HL-60 (cell line): ENCODE measurements around the gene NF1.
A peak's percentile ranks its signal among the peaks of the same experiment; 100 is the strongest.

Experiments
- DNase-seq, 2 experiments: peaks; one replicate each; pipeline ENCODE4 v3.0.0-alpha.2; 2010 to 2020; ENCODE audit warnings: low read depth in 1 of 2, low spot score in 1 of 2
- H3K27ac ChIP-seq: fragments of 250-450 bp; sonication (Bioruptor Pico); replicated peaks from 2 replicates; pipeline ENCODE4 v1.5.1; 2020; ENCODE audit warnings: mild to moderate bottlenecking, moderate library complexity
- H3K27me3 ChIP-seq: fragments of 250-450 bp; sonication (Bioruptor Pico); 2 replicates; pipeline ENCODE4 v1.5.1; 2021; ENCODE audit warnings: mild to moderate bottlenecking, moderate library complexity; ENCODE audit not compliant: insufficient read depth, poor library complexity, severe bottlenecking
- H3K4me3 ChIP-seq: replicated peaks from 2 replicates; pipeline ENCODE4 v1.5.1; 2011; ENCODE audit warnings: mild to moderate bottlenecking, control low read depth, low read length; ENCODE audit not compliant: insufficient read depth
- GABPA ChIP-seq: IDR thresholded peaks from 2 replicates; pipeline ENCODE4 v1.6.1; 2012; ENCODE audit warnings: low read depth
- POLR2AphosphoS5 ChIP-seq: IDR thresholded peaks from 2 replicates; pipeline ENCODE4 v1.6.1; 2012; ENCODE audit warnings: low read depth
- SPI1 ChIP-seq: IDR thresholded peaks from 2 replicates; pipeline ENCODE4 v1.6.1; 2012; ENCODE audit warnings: low read depth, mild to moderate bottlenecking, borderline replicate concordance
- TF ChIP-seq, protein P1 (sequence below): IDR thresholded peaks from 2 replicates; pipeline ENCODE4 v1.6.1; 2012; ENCODE audit warnings: low read depth; ENCODE audit not compliant: insufficient replicate concordance
- TF ChIP-seq, protein P2 (sequence below): IDR thresholded peaks from one replicate; pipeline ENCODE4 v1.5.1; 2011; ENCODE audit warnings: low read length, control low read depth, inconsistent platforms; ENCODE audit not compliant: insufficient read depth

The NF1 gene

DNA sequence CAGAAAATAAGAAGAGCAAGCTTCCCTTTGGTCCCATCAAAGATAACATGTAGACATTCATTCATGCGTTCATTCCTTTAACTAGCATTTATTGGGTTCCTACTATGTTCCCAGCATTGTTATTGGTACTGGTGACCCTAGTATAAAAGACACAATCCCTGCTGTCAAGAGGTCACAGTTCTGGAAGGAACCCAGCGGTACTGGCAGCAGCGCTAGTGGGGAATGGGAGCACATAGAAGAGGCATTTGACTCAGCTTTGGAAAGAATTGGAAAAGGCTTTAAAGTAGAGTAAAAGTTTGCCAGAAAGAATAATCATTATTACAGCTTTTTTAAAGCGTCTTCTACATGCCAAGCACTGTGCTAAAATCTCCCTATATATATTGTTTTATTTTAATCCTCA, 41.7 kb upstream of the NF1 start:
- no peak for DNase-seq
- Histone ChIP-seq H3K27ac (no peak overlapping the region), H3K4me3 (no peak overlapping the region), H3K27me3 (no peaks in the 10 kb centered on the region)
- TF ChIP-seq POLR2AphosphoS5 (no peak), GABPA (no peak), SPI1 (no peak)
- TF ChIP-seq, protein P1, sequence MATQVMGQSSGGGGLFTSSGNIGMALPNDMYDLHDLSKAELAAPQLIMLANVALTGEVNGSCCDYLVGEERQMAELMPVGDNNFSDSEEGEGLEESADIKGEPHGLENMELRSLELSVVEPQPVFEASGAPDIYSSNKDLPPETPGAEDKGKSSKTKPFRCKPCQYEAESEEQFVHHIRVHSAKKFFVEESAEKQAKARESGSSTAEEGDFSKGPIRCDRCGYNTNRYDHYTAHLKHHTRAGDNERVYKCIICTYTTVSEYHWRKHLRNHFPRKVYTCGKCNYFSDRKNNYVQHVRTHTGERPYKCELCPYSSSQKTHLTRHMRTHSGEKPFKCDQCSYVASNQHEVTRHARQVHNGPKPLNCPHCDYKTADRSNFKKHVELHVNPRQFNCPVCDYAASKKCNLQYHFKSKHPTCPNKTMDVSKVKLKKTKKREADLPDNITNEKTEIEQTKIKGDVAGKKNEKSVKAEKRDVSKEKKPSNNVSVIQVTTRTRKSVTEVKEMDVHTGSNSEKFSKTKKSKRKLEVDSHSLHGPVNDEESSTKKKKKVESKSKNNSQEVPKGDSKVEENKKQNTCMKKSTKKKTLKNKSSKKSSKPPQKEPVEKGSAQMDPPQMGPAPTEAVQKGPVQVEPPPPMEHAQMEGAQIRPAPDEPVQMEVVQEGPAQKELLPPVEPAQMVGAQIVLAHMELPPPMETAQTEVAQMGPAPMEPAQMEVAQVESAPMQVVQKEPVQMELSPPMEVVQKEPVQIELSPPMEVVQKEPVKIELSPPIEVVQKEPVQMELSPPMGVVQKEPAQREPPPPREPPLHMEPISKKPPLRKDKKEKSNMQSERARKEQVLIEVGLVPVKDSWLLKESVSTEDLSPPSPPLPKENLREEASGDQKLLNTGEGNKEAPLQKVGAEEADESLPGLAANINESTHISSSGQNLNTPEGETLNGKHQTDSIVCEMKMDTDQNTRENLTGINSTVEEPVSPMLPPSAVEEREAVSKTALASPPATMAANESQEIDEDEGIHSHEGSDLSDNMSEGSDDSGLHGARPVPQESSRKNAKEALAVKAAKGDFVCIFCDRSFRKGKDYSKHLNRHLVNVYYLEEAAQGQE = no peak
- TF ChIP-seq, protein P2, sequence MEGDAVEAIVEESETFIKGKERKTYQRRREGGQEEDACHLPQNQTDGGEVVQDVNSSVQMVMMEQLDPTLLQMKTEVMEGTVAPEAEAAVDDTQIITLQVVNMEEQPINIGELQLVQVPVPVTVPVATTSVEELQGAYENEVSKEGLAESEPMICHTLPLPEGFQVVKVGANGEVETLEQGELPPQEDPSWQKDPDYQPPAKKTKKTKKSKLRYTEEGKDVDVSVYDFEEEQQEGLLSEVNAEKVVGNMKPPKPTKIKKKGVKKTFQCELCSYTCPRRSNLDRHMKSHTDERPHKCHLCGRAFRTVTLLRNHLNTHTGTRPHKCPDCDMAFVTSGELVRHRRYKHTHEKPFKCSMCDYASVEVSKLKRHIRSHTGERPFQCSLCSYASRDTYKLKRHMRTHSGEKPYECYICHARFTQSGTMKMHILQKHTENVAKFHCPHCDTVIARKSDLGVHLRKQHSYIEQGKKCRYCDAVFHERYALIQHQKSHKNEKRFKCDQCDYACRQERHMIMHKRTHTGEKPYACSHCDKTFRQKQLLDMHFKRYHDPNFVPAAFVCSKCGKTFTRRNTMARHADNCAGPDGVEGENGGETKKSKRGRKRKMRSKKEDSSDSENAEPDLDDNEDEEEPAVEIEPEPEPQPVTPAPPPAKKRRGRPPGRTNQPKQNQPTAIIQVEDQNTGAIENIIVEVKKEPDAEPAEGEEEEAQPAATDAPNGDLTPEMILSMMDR = no peak

GRCh38 chr17:31054761-31055160, 40.0 kb upstream of the NF1 start:
- H3K27me3 ChIP-seq = no peaks in the 10 kb centered on the region
- no peak overlapping the region for H3K27ac ChIP-seq
- no peak for DNase-seq
- H3K4me3 ChIP-seq = no peak overlapping the region
- TF ChIP-seq, protein P1 = no peak
- TF ChIP-seq, protein P2 = no peak
- TF ChIP-seq GABPA (no peak), SPI1 (no peak), POLR2AphosphoS5 (no peak)

DNA sequence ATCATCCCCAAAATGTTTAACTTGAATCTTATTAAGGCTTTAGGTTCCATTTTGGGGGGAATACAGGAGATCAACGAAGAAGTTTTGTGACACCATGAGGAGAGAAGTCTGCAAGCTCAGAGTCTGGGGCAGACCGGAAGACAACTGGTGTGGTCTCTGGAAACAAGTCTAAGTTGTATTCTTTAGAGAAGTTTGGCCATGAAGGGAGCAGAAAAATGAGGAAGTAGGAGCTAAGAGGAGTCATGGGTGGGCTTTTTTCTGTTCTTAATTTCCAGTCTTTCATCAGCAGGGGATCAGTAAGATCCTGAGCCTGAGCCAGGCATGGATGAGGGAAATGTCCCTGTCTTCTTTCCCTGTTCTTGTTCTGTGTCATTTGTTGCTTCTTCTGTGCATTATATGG, 35.8 kb upstream of the NF1 start:
- H3K4me3 ChIP-seq = no peak overlapping the region
- TF ChIP-seq POLR2AphosphoS5 (no peak), SPI1 (peak; percentile 45; the same call in 1 of the 2 replicates)
- peak overlapping the region; percentile 33; the same call in 1 of the 2 replicates for H3K27ac ChIP-seq
- DNase-seq = peak in 1 of 2 experiments; percentile 43
- H3K27me3 ChIP-seq = no peaks in the 10 kb centered on the region

DNA sequence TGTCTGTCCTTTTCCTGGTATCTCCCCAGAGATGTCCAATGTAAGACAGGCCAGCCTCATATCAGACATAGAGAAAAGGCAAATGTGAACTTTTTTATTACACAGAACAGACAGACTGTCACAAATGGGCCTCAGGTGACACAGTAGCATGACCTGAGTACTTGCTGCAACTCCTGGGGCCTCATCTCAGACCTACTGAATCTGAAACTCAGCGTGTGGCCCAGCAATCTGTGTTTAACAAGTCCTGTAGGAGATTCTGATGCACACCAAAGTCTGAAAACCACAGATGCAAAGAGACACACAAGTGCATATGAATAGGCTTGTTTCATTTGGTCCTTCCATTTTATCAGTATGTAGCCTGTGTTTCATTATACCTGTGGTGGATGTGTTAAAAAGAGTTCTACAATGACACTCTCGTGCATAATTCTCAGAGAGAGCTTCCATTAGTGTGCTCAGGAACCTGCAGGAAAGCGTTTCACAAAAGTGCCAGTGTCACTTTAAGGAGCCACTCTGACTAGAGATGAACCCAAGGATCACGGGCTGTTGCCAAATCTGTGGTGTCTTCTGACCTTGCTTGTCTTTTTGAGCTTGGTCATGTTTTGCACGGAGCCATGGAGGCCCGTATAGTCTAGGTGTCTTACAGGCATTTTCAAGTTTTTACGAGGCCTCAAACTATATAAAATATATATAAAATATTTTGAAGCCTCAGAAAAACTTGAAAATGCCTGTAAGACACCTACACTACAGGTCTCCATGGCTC, 33.8 kb upstream of the NF1 start:
- DNase-seq = peak in 1 of 2 experiments; percentile 46
- H3K27ac ChIP-seq = no peak overlapping the region
- H3K27me3 ChIP-seq = no peaks in the 10 kb centered on the region
- no peak overlapping the region for H3K4me3 ChIP-seq
- TF ChIP-seq SPI1 (no peak), POLR2AphosphoS5 (no peak), GABPA (no peak)
- TF ChIP-seq, protein P1 = no peak
- TF ChIP-seq, protein P2 = no peak
